Thyroid gland (tissue), 4 donors: Measurements from ENCODE around the gene MAML3. TPM values are rescaled to one million over a fixed set of nuclear protein-coding genes. Genes with fewer than 3 reads are reported as not detected.

ENCODE experiments used
- DNase-seq, 2 donors: peaks; one replicate each; pipeline ENCODE4 v3.0.0-alpha.2; 2019
- H3K27ac ChIP-seq, 3 donors: fragments of 200-600 bp; sonication (generic); 1 replicate in 2 of 3; 2 replicates in 1 of 3; pipeline ENCODE4 v1.5.1; 2016 to 2019; ENCODE audit warnings: mild to moderate bottlenecking in 1 of 3, moderate library complexity in 1 of 3
- H3K27me3 ChIP-seq: fragments of 200-600 bp; sonication (generic); one replicate; pipeline ENCODE4 v1.5.1; 2019
- H3K36me3 ChIP-seq, 2 donors: fragments of 200-600 bp; sonication (generic); one replicate each; pipeline ENCODE4 v1.5.1; 2016 to 2019
- H3K4me1 ChIP-seq, 2 donors: fragments of 200-600 bp; sonication (generic); one replicate each; pipeline ENCODE4 v1.5.1; 2017 to 2019
- H3K4me3 ChIP-seq, 3 donors: fragments of 200-600 bp; sonication (generic); replicated peaks in 1 of 3; 1 replicate in 2 of 3; 2 replicates in 1 of 3; pipeline ENCODE4 v1.5.1; 2016; ENCODE audit warnings: mild to moderate bottlenecking in 1 of 3
- H3K9me3 ChIP-seq: fragments of 200-600 bp; sonication (generic); one replicate; pipeline ENCODE4 v1.5.1; 2017
- POLR2A ChIP-seq, 2 donors: fragments of 450-650 bp; IDR thresholded peaks; one replicate each; pipeline ENCODE4 v1.6.1; 2017; ENCODE audit warnings: antibody characterized with exemption in 2 of 2, mild to moderate bottlenecking in 2 of 2, moderate library complexity in 1 of 2
- WGBS, 2 donors: methylation state at CpG; one replicate each; pipeline ENCODE4 v1.1.5; 2017; 5-methylcytosine and 5-hydroxymethylcytosine counted together
- intact Hi-C: fragments of 100-400 bp; cut with DNase I; formaldehyde crosslinking; loops from one replicate; pipeline ENCODE4 v1.15.1; 2023
- total RNA-seq, 4 donors: library from RNA; depleted of rRNA; stranded (reverse); fragments of >200 nt; gene quantifications; one replicate each; pipeline ENCODE4 v1.2.3, GENCODE V29; 2016
- TF ChIP-seq, protein P1 (sequence below), 6 experiments: fragments of 200-600 bp in 3 of 6; fragments of 450-650 bp in 3 of 6; sonication (generic) in 3 of 6; IDR thresholded peaks; one replicate each; pipeline ENCODE4 v1.5.1; 2016 to 2019; ENCODE audit warnings: antibody characterized with exemption in 6 of 6, mild to moderate bottlenecking in 2 of 6, inconsistent platforms in 1 of 6, moderate library complexity in 1 of 6

The MAML3 gene
- total RNA-seq, 4 donors from 2014 or later, result 5.7 to 14.1 (median 11.4) TPM

DNA sequence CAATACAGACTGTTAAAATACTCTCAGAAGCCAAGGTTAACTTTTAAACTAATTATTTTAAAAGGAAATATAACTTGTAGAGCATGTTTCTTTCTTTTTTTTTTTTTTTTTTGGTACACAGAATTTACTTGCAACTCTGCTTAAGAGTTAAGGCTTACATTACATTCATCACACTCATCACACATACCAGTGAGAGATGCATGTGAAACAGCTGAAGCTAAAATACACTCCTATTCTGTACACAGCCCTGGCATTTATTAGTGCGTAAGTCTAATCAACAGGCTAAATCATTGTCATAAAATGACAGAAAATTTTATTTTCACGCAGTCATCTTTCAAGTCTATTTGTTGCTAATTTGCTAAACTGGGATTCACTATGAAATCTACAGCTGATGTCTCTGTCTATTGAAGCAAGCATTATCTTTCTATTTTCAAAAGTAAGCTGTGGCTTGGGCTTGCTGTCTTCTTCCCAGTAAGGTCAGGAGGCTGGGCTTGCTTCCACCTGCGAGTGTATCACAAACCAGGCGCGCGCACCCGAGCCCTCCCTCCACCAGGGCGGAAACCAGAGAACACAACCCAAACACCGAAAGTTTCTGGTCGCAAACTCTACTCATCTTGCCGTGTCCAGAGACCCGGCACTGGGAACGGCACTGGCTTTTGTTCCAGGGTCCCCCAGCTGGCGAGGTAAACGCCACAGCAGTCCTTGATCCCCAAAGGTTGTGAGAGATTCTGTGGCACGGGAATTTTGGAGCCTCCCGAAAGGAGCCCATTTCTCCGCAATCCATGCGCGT lies 3.9 kb downstream of the MAML3 start:
- intact Hi-C loops, result loop anchor here (5.0 to 10.0 kb wide), 2 partner anchors 225 to 413 kb away; partner anchors contain the start of gene SCOC
- H3K36me3 ChIP-seq, result no peaks in the 10 kb centered on the region
- peak overlapping the region; percentile 22 to 89 (median 85) for H3K4me3 ChIP-seq
- 3 to 5% methylated on average over 13 to 17 of the region's 20 CpGs for WGBS, 2 donors
- H3K4me1 ChIP-seq, result peaks cover 4 to 7% of the 10 kb centered on the region in 2 donors
- no peaks in the 10 kb centered on the region for H3K9me3 ChIP-seq
- TF ChIP-seq, protein P1, sequence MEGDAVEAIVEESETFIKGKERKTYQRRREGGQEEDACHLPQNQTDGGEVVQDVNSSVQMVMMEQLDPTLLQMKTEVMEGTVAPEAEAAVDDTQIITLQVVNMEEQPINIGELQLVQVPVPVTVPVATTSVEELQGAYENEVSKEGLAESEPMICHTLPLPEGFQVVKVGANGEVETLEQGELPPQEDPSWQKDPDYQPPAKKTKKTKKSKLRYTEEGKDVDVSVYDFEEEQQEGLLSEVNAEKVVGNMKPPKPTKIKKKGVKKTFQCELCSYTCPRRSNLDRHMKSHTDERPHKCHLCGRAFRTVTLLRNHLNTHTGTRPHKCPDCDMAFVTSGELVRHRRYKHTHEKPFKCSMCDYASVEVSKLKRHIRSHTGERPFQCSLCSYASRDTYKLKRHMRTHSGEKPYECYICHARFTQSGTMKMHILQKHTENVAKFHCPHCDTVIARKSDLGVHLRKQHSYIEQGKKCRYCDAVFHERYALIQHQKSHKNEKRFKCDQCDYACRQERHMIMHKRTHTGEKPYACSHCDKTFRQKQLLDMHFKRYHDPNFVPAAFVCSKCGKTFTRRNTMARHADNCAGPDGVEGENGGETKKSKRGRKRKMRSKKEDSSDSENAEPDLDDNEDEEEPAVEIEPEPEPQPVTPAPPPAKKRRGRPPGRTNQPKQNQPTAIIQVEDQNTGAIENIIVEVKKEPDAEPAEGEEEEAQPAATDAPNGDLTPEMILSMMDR (IDR thresholded peaks at IDR 0.05), result peak in 4 of 6 experiments; percentile 10 to 34 (median 26)
- peak in 1 of 2 donors; percentile 51 for TF ChIP-seq POLR2A (IDR thresholded peaks at IDR 0.05)
- peak; percentile 88 to 90 for DNase-seq
- no peaks in the 10 kb centered on the region for H3K27me3 ChIP-seq
- peak overlapping the region; percentile 98 to 100 (median 98) for H3K27ac ChIP-seq

DNA sequence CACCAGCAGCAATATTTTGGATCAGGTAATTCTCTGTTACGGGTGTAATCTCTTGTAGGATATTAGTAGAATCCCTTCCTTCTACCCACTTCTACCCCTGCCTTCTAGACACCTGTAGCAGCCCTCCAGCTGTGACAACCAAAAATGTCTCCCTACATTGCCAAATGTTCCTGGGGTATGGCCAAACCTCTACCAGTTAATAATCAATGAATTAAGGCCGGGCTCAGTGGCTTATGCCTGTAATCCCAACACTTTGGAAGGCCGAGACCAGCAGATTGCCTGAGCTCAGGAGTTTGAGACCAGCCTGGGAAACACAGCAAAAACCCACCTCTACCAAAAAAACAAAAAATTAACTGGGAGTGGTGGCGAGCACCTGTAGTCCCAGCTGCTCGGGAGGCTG lies 9.9 kb downstream of the MAML3 start:
- Histone ChIP-seq H3K27me3 (no peaks in the 10 kb centered on the region), H3K4me1 (peaks cover 10 to 15% of the 10 kb centered on the region in 2 donors), H3K27ac (no peak overlapping the region), H3K4me3 (no peak overlapping the region), H3K9me3 (no peaks in the 10 kb centered on the region), H3K36me3 (no peaks in the 10 kb centered on the region)
- intact Hi-C loops, result no loop called here
- WGBS, 2 donors, result 89 to 98% methylated on average over 5 of the region's 5 CpGs
- no peak for DNase-seq
- TF ChIP-seq, protein P1 (IDR thresholded peaks at IDR 0.05), result no peak
- TF ChIP-seq POLR2A (IDR thresholded peaks at IDR 0.05), result no peak

DNA sequence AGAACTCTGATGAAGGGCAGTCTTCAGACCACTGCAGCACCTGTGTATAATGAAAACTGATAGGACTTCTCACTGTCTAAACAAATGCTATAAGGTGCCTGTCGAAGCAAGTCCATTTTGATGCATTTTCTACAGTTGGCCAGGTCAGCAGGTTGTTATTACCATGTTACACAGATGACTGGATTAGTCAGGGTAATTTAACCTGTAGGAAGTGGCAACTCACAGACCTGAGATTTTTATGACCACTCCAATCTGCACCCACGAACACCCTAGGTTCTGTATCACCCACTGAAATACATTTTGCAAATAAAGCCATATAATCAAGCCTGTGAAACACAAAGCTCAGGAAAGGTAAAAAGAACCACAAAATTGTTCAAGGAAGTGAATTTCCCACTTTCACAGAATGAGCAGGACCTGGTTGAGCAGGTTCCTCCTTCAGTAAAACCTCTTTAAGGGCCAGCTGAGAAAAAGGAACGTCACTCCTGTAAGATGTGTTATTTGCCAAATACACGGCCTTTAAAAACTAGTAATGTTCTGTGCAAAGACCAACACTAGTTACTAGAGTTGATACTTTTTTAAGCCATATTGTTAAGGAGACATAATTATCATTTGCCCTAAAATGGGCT lies 12.7 kb downstream of the MAML3 start:
- Histone ChIP-seq H3K27ac (peak overlapping the region; percentile 29 to 59 (median 50)), H3K27me3 (no peaks in the 10 kb centered on the region), H3K9me3 (no peaks in the 10 kb centered on the region), H3K4me3 (no peak overlapping the region), H3K4me1 (peaks cover 11 to 19% of the 10 kb centered on the region in 2 donors), H3K36me3 (no peaks in the 10 kb centered on the region)
- intact Hi-C loops, result no loop called here
- TF ChIP-seq, protein P1 (IDR thresholded peaks at IDR 0.05), result no peak
- no peak for TF ChIP-seq POLR2A (IDR thresholded peaks at IDR 0.05)
- WGBS, 2 donors, result 40 to 41% methylated on average over 4 of the region's 4 CpGs
- DNase-seq, result peak; percentile 15 to 25

DNA sequence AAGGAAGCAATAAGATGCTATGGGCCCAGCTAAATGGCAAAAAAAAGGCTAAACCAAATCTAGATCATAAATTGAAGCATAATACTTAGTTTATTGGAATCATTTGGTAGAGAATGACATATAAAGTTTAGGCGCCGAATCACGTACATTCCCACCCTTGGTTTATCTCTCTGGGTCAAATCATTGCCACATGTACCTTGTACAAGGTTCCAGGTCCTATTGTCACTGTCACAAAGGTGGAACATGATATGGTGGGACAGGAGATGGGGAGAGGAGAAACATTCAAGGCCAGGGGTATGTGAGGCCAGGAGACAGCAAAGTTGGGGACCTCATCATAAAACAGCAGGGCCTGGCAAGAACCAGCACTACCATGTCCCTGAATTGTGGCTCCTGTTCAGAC lies 13.4 kb downstream of the MAML3 start:
- no peak for DNase-seq
- Histone ChIP-seq H3K4me3 (no peak overlapping the region), H3K36me3 (no peaks in the 10 kb centered on the region), H3K27ac (peak overlapping the region in 2 of 3 donors; percentile 50 to 59), H3K27me3 (no peaks in the 10 kb centered on the region), H3K9me3 (no peaks in the 10 kb centered on the region), H3K4me1 (peaks cover 14 to 19% of the 10 kb centered on the region in 2 donors)
- WGBS, 2 donors, result 98 to 99% methylated on average over 3 of the region's 3 CpGs
- no peak for TF ChIP-seq POLR2A (IDR thresholded peaks at IDR 0.05)
- TF ChIP-seq, protein P1 (IDR thresholded peaks at IDR 0.05), result no peak
- intact Hi-C loops, result no loop called here

DNA sequence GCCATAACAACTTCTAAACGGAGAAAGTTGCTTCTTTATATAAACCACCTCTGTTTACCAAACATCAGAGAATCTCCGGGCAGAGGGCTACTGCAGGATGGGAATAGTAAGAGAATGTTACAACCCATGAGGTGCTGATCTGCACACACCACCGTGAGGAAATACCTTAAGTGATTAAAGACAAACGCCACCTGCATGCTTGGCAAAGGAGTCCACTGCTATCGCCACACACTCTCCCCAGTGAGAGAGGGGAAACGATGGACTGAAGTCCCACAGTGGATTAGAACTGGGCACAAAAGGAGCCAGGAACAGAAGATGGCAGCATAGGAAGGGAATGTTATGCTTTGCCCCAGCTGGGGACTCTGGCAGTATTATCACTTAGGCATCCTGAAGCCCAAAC lies 15.6 kb downstream of the MAML3 start:
- no peaks in the 10 kb centered on the region for H3K9me3 ChIP-seq
- H3K4me1 ChIP-seq, result peaks cover 21 to 24% of the 10 kb centered on the region in 2 donors
- WGBS, 2 donors, result 76 to 81% methylated on average over 6 of the region's 6 CpGs
- TF ChIP-seq, protein P1 (IDR thresholded peaks at IDR 0.05), result no peak
- TF ChIP-seq POLR2A (IDR thresholded peaks at IDR 0.05), result no peak
- no peaks in the 10 kb centered on the region for H3K27me3 ChIP-seq
- intact Hi-C loops, result loop anchor here (5.0 kb wide), 1 partner anchor 36 kb away; no protein-coding TSS in a partner anchor
- no peak overlapping the region for H3K4me3 ChIP-seq
- H3K36me3 ChIP-seq, result no peaks in the 10 kb centered on the region
- peak overlapping the region in 1 of 3 donors; percentile 4 for H3K27ac ChIP-seq
- no peak for DNase-seq
